ENCODE measurements around the gene UBXN11. TPM values are rescaled to one million over a fixed set of nuclear protein-coding genes. Genes with fewer than 3 reads are reported as not detected.

Gene UBXN11
- total RNA-seq, 1 donor: 5.8 TPM

- Histone ChIP-seq H3K79me2 (ENCODE audit: insufficient read depth, low read length) (no peaks in the 10 kb centered on the region), H3K27ac (ENCODE audit: low read depth, low read length) (no peak overlapping the region), H2AFZ (ENCODE audit: low read length) (no peak overlapping the region), H3K4me1 (ENCODE audit: insufficient read depth, low read length) (peaks cover 5% of the 10 kb centered on the region), H3K4me2 (ENCODE audit: insufficient read depth, low read length) (no peak overlapping the region), H3K27me3 (ENCODE audit: insufficient read depth, low read length) (peaks cover 4% of the 10 kb centered on the region), H3K36me3 (ENCODE audit: insufficient read depth, low read length) (no peaks in the 10 kb centered on the region), H4K20me1 (ENCODE audit: insufficient read depth, low read length) (no peaks in the 10 kb centered on the region), H3K4me3 (ENCODE audit: insufficient read depth, low read length) (no peak overlapping the region), H3K9me3 (ENCODE audit: low read depth, low read length) (no peaks in the 10 kb centered on the region)
- DNase-seq (ENCODE audit: insufficient read length, low spot score, missing footprints): no peak
- TF ChIP-seq, protein P1, sequence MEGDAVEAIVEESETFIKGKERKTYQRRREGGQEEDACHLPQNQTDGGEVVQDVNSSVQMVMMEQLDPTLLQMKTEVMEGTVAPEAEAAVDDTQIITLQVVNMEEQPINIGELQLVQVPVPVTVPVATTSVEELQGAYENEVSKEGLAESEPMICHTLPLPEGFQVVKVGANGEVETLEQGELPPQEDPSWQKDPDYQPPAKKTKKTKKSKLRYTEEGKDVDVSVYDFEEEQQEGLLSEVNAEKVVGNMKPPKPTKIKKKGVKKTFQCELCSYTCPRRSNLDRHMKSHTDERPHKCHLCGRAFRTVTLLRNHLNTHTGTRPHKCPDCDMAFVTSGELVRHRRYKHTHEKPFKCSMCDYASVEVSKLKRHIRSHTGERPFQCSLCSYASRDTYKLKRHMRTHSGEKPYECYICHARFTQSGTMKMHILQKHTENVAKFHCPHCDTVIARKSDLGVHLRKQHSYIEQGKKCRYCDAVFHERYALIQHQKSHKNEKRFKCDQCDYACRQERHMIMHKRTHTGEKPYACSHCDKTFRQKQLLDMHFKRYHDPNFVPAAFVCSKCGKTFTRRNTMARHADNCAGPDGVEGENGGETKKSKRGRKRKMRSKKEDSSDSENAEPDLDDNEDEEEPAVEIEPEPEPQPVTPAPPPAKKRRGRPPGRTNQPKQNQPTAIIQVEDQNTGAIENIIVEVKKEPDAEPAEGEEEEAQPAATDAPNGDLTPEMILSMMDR (IDR thresholded peaks at IDR 0.05; ENCODE audit: extremely low read depth, low read depth, low read length): no peak
Observed at GRCh38 chr1:26324550-26324949, 18.1 kb upstream of the UBXN11 start.

DNA sequence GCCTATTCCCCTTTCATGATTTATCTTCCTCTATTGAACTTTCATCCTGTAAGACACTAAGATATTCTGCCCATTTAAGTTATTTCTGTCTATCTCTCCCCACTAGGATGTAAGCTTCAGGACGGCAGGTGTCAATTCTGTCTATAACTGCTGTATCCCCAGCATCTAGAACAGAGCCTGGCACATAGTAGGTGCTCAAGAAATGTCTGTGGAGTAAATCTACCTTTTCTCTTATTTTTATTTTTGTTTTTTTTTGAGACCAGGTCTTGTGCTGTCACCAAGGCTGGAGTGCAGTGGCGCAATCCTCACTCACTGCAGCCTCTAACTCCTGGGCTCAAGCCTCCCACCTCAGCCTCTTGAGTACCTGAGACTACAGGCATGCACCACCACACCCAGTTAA lies 16.9 kb upstream of the UBXN11 start:
- H4K20me1 ChIP-seq (ENCODE audit: insufficient read depth, low read length): no peaks in the 10 kb centered on the region
- peaks cover 5% of the 10 kb centered on the region for H3K4me1 ChIP-seq (ENCODE audit: insufficient read depth, low read length)
- no peaks in the 10 kb centered on the region for H3K9me3 ChIP-seq (ENCODE audit: low read depth, low read length)
- no peaks in the 10 kb centered on the region for H3K79me2 ChIP-seq (ENCODE audit: insufficient read depth, low read length)
- H3K36me3 ChIP-seq (ENCODE audit: insufficient read depth, low read length): no peaks in the 10 kb centered on the region
- TF ChIP-seq, protein P1 (IDR thresholded peaks at IDR 0.05; ENCODE audit: extremely low read depth, low read depth, low read length): no peak
- no peak overlapping the region for H2AFZ ChIP-seq (ENCODE audit: low read length)
- no peak overlapping the region for H3K27ac ChIP-seq (ENCODE audit: low read depth, low read length)
- no peak for DNase-seq (ENCODE audit: insufficient read length, low spot score, missing footprints)
- H3K27me3 ChIP-seq (ENCODE audit: insufficient read depth, low read length): peaks cover 4% of the 10 kb centered on the region
- H3K4me2 ChIP-seq (ENCODE audit: insufficient read depth, low read length): no peak overlapping the region
- H3K4me3 ChIP-seq (ENCODE audit: insufficient read depth, low read length): no peak overlapping the region

GRCh38 chr1:26322042-26322331 lies 15.6 kb upstream of the UBXN11 start:
- Histone ChIP-seq H2AFZ (ENCODE audit: low read length) (peak overlapping the region; percentile 26), H3K4me1 (ENCODE audit: insufficient read depth, low read length) (peaks cover 5% of the 10 kb centered on the region), H3K27me3 (ENCODE audit: insufficient read depth, low read length) (peaks cover 4% of the 10 kb centered on the region), H4K20me1 (ENCODE audit: insufficient read depth, low read length) (no peaks in the 10 kb centered on the region), H3K4me3 (ENCODE audit: insufficient read depth, low read length) (no peak overlapping the region), H3K36me3 (ENCODE audit: insufficient read depth, low read length) (no peaks in the 10 kb centered on the region), H3K4me2 (ENCODE audit: insufficient read depth, low read length) (no peak overlapping the region), H3K27ac (ENCODE audit: low read depth, low read length) (no peak overlapping the region), H3K9me3 (ENCODE audit: low read depth, low read length) (no peaks in the 10 kb centered on the region), H3K79me2 (ENCODE audit: insufficient read depth, low read length) (no peaks in the 10 kb centered on the region)
- DNase-seq (ENCODE audit: insufficient read length, low spot score, missing footprints): no peak
- TF ChIP-seq, protein P1 (IDR thresholded peaks at IDR 0.05; ENCODE audit: extremely low read depth, low read depth, low read length): no peak

- TF ChIP-seq, protein P1 (IDR thresholded peaks at IDR 0.05; ENCODE audit: extremely low read depth, low read depth, low read length): peak; percentile 97
- Histone ChIP-seq H3K4me2 (ENCODE audit: insufficient read depth, low read length) (peak overlapping the region; percentile 78), H3K4me3 (ENCODE audit: insufficient read depth, low read length) (peak overlapping the region; percentile 46), H3K27me3 (ENCODE audit: insufficient read depth, low read length) (no peaks in the 10 kb centered on the region), H3K4me1 (ENCODE audit: insufficient read depth, low read length) (peaks cover 5% of the 10 kb centered on the region), H3K27ac (ENCODE audit: low read depth, low read length) (no peak overlapping the region), H3K9me3 (ENCODE audit: low read depth, low read length) (no peaks in the 10 kb centered on the region), H3K36me3 (ENCODE audit: insufficient read depth, low read length) (no peaks in the 10 kb centered on the region), H2AFZ (ENCODE audit: low read length) (peak overlapping the region; percentile 99), H3K79me2 (ENCODE audit: insufficient read depth, low read length) (no peaks in the 10 kb centered on the region), H4K20me1 (ENCODE audit: insufficient read depth, low read length) (no peaks in the 10 kb centered on the region)
- peak; percentile 98 for DNase-seq (ENCODE audit: insufficient read length, low spot score, missing footprints)
Observed at GRCh38 chr1:26321315-26322041, 15.0 kb upstream of the UBXN11 start.
